WTC11 (cell line): Measurements from ENCODE around the gene PTPN4. TPM values are rescaled to one million over a fixed set of nuclear protein-coding genes. Genes with fewer than 3 reads are reported as not detected.

Experiments
- ATAC-seq: fragments of 200-7000 bp; cut with Tn5 transposase; 2 replicates; pipeline ENCODE4 v1.10.0; 2021; ENCODE audit warnings: mild to moderate bottlenecking, moderate library complexity
- CTCF ChIA-PET: fragments of 300-600 bp; sonication (Branson Sonifier 250); formaldehyde crosslinking; loops from one replicate; lab custom pipeline; 2021; ENCODE audit warnings: antibody characterized with exemption; lab: Charles Lee
- POLR2A ChIA-PET: fragments of 350-600 bp; sonication (Branson Sonifier 250); formaldehyde crosslinking; loops from one replicate; lab custom pipeline; 2021; ENCODE audit warnings: antibody characterized with exemption; lab: Charles Lee
- DNase-seq: peaks from one replicate; pipeline ENCODE4 v3.0.0; 2021; ENCODE audit warnings: low spot score
- H3K27ac Mint-ChIP-seq: 2 replicates; pipeline ENCODE4 v1.8.0; 2021; ENCODE audit warnings: mixed read lengths
- H3K27me3 Mint-ChIP-seq: 2 replicates; pipeline ENCODE4 v1.8.0; 2021; ENCODE audit warnings: low read depth, mild to moderate bottlenecking, moderate library complexity, mixed read lengths
- H3K36me3 Mint-ChIP-seq: 2 replicates; pipeline ENCODE4 v1.8.0; 2021; ENCODE audit warnings: mixed read lengths
- H3K4me1 Mint-ChIP-seq: 2 replicates; pipeline ENCODE4 v1.8.0; 2022; ENCODE audit warnings: mixed read lengths
- H3K4me3 Mint-ChIP-seq: 2 replicates; pipeline ENCODE4 v1.8.0; 2021; ENCODE audit warnings: mild to moderate bottlenecking, moderate library complexity, mixed read lengths
- H3K9me3 Mint-ChIP-seq: 2 replicates; pipeline ENCODE4 v1.8.0; 2021; ENCODE audit warnings: mixed read lengths
- ARID4B ChIP-seq: sonication (generic); formaldehyde crosslinking; IDR thresholded peaks from 2 replicates; pipeline ENCODE4 v1.8.0; 2023; ENCODE audit warnings: missing genetic modification reagents, mild to moderate bottlenecking, borderline replicate concordance
- ATF1 ChIP-seq: sonication (generic); formaldehyde crosslinking; IDR thresholded peaks from 2 replicates; pipeline ENCODE4 v1.8.1; 2023; ENCODE audit warnings: mild to moderate bottlenecking, moderate library complexity, missing genetic modification reagents
- CTCF ChIP-seq: fragments of 200-600 bp; IDR thresholded peaks from 2 replicates; pipeline ENCODE4 v1.8.0; 2022; ENCODE audit warnings: antibody characterized with exemption
- E2F5 ChIP-seq: sonication (generic); formaldehyde crosslinking; IDR thresholded peaks from 2 replicates; pipeline ENCODE4 v1.8.1; 2022; ENCODE audit warnings: mild to moderate bottlenecking, moderate library complexity, missing genetic modification reagents
- FOXJ3 ChIP-seq: sonication (generic); formaldehyde crosslinking; IDR thresholded peaks from 2 replicates; pipeline ENCODE4 v1.9.0; 2021; ENCODE audit warnings: missing genetic modification reagents, mild to moderate bottlenecking, borderline replicate concordance
- GABPB1 ChIP-seq: sonication (generic); formaldehyde crosslinking; IDR thresholded peaks from 2 replicates; pipeline ENCODE4 v1.8.1; 2023; ENCODE audit warnings: mild to moderate bottlenecking, missing genetic modification reagents
- KAT7 ChIP-seq: sonication (generic); formaldehyde crosslinking; IDR thresholded peaks from 2 replicates; pipeline ENCODE4 v1.8.1; 2023; ENCODE audit warnings: missing genetic modification reagents, mild to moderate bottlenecking, borderline replicate concordance
- NFATC4 ChIP-seq: fragments of 250-450 bp; sonication (Bioruptor Pico); IDR thresholded peaks from 2 replicates; pipeline ENCODE4 v1.9.0; 2021; ENCODE audit warnings: mild to moderate bottlenecking
- NR2C2 ChIP-seq: sonication (generic); formaldehyde crosslinking; IDR thresholded peaks from 2 replicates; pipeline ENCODE4 v1.8.0; 2022; ENCODE audit warnings: mild to moderate bottlenecking, missing genetic modification reagents
- OVOL2 ChIP-seq: fragments of 250-450 bp; sonication (Bioruptor Pico); IDR thresholded peaks from 2 replicates; pipeline ENCODE4 v1.9.0; 2021; ENCODE audit warnings: mild to moderate bottlenecking, borderline replicate concordance
- PREB ChIP-seq: sonication (generic); formaldehyde crosslinking; IDR thresholded peaks from 2 replicates; pipeline ENCODE4 v1.8.1; 2022; ENCODE audit warnings: mild to moderate bottlenecking, missing genetic modification reagents, moderate library complexity, borderline replicate concordance
- SMAD4 ChIP-seq: sonication (generic); formaldehyde crosslinking; IDR thresholded peaks from 2 replicates; pipeline ENCODE4 v1.8.0; 2022; ENCODE audit warnings: mild to moderate bottlenecking, missing genetic modification reagents
- TEAD1 ChIP-seq: sonication (generic); formaldehyde crosslinking; IDR thresholded peaks from 2 replicates; pipeline ENCODE4 v1.8.0; 2022; ENCODE audit warnings: mild to moderate bottlenecking, missing genetic modification reagents
- USF1 ChIP-seq: sonication (generic); formaldehyde crosslinking; IDR thresholded peaks from 2 replicates; pipeline ENCODE4 v1.8.0; 2022; ENCODE audit warnings: mild to moderate bottlenecking, missing genetic modification reagents
- ZMAT4 ChIP-seq: fragments of 250-450 bp; sonication (Bioruptor Pico); IDR thresholded peaks from 2 replicates; pipeline ENCODE4 v1.9.0; 2021; ENCODE audit warnings: mild to moderate bottlenecking
- ZNF219 ChIP-seq: sonication (generic); formaldehyde crosslinking; IDR thresholded peaks from 2 replicates; pipeline ENCODE4 v1.8.0; 2023; ENCODE audit warnings: missing genetic modification reagents, mild to moderate bottlenecking, borderline replicate concordance
- ZNF425 ChIP-seq: fragments of 250-450 bp; sonication (Bioruptor Pico); conservative IDR thresholded peaks from 2 replicates; pipeline ENCODE4 v1.9.0; 2021; ENCODE audit warnings: mild to moderate bottlenecking
- total RNA-seq: library from RNA; stranded (reverse); gene quantifications from 3 replicates; pipeline ENCODE4 v1.2.3, GENCODE V29; 2021

The PTPN4 gene
- total RNA-seq, 1 experiment from 2014 or later, result 85.8 TPM

GRCh38 chr2:119718501-119719260 is 41.0 kb upstream of the PTPN4 start (continued):
- TF ChIP-seq ARID4B (CRISPR knock-in tag) (no peak), CTCF (no peak), PREB (CRISPR knock-in tag) (no peak)

GRCh38 chr2:119719261-119719627 is 40.5 kb upstream of the PTPN4 start:
- peaks cover 12% of the 10 kb centered on the region for H3K9me3 Mint-ChIP-seq
- POLR2A ChIA-PET, result no interaction called here
- H3K4me3 Mint-ChIP-seq, result no peak overlapping the region
- peaks cover 3% of the 10 kb centered on the region for H3K36me3 Mint-ChIP-seq
- DNase-seq, result no peak
- peaks cover 8% of the 10 kb centered on the region for H3K4me1 Mint-ChIP-seq
- no peak for TF ChIP-seq SMAD4 (CRISPR knock-in tag)
- no peak for TF ChIP-seq ZNF219 (CRISPR knock-in tag)
- no peak for TF ChIP-seq NFATC4 (CRISPR knock-in tag)
- TF ChIP-seq ZNF425, result no peak
- TF ChIP-seq NR2C2 (CRISPR knock-in tag), result no peak
- TF ChIP-seq FOXJ3, result no peak
- no peak for TF ChIP-seq GABPB1 (CRISPR knock-in tag)
- CTCF ChIA-PET, result interaction anchor here (0.9 to 2.0 kb wide), 7 partner anchors 11 to 104 kb away, joined by 3 to 20 read pairs (median 4); no protein-coding TSS in a partner anchor
- H3K27me3 Mint-ChIP-seq, result no peaks in the 10 kb centered on the region
- no peak for ATAC-seq
- H3K27ac Mint-ChIP-seq, result no peak overlapping the region

- Mint-ChIP-seq H3K27me3 (no peaks in the 10 kb centered on the region), H3K36me3 (peaks cover 3% of the 10 kb centered on the region), H3K9me3 (peaks cover 12% of the 10 kb centered on the region), H3K4me1 (peaks cover 8% of the 10 kb centered on the region), H3K27ac (no peak overlapping the region), H3K4me3 (no peak overlapping the region)
- ATAC-seq (no peak), DNase-seq (no peak)
- CTCF ChIA-PET, result interaction anchor here (0.8 to 3.1 kb wide), 4 partner anchors 13 to 486 kb away, joined by 3 to 17 read pairs (median 3); no protein-coding TSS in a partner anchor
- POLR2A ChIA-PET, result no interaction called here
- TF ChIP-seq KAT7, result no peak
- no peak for TF ChIP-seq E2F5 (CRISPR knock-in tag)
- no peak for TF ChIP-seq ZMAT4
- no peak for TF ChIP-seq USF1 (CRISPR knock-in tag)
- TF ChIP-seq TEAD1 (CRISPR knock-in tag), result no peak
- TF ChIP-seq ATF1 (CRISPR knock-in tag), result no peak
- no peak for TF ChIP-seq OVOL2
Observed at GRCh38 chr2:119721043-119721442, 38.7 kb upstream of the PTPN4 start.
